ENCODE measurements around the gene FGF12.

The FGF12 gene

DNA sequence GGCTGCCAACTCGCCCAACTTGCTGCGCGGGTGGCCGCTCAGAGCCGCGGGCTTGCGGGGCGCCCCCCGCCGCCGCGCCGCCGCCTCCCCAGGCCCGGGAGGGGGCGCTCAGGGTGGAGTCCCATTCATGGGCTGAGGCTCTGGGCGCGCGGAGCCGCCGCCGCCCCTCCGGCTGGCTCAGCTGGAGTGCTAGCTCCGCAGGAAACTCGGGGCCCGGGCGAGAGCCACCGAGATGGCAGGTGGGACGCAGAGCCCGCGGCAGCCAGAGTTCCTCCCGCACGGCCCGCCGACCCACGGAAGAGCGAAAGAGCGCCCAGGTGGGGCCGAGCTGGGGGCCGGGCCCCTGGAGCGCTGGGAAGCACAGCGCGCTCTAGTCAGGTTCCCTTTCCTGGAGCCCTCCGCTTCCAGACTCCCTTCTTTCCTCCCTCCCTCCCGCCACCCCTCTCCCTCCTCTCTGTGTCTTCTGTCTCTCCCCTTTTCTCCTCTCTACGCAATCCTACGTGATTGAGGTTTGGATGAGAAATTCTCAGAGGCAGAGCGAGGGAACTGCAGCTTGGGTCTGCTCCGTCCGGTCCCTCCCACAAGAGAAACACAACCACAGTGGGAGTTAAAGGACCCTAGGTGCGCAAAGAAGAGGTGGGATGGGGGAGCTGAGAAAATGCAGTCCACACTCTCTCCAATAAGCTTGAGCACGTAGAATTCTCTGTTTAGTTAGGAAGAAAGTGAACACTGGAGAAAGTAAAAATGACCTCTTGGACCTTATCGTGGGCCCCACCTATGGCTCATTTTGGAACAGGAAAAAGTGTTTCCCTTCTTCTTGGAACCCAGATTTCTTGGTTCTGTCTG, 317.3 kb downstream of the FGF12 start:
- no peaks in the 10 kb centered on the region for H3K9me3 ChIP-seq (replicated peaks in 1 of 2; ENCODE audit: control insufficient read depth in 2 of 2, insufficient read depth in 1 of 2, low read depth in 1 of 2, low read length in 2 of 2)
- peak overlapping the region; percentile 19 for H2BK5ac ChIP-seq (ENCODE audit: low read length)
- no peak overlapping the region for H2AK5ac ChIP-seq (ENCODE audit: low read depth, low read length)
- peak overlapping the region; percentile 44 for H2BK120ac ChIP-seq (ENCODE audit: low read depth, low read length)
- peak; percentile 43 for DNase-seq (ENCODE audit: low spot score)
- H3K23ac ChIP-seq (ENCODE audit: low read depth, low read length, poor library complexity): peak overlapping the region; percentile 40
- no peaks in the 10 kb centered on the region for H3K36me3 ChIP-seq (replicated peaks in 1 of 2; ENCODE audit: control insufficient read depth in 2 of 2, insufficient read depth in 2 of 2, low read length in 2 of 2)
- no CpG with 5 or more reads among the region's 53 CpGs for WGBS, 2 donors (ENCODE audit: extremely low coverage in 2 of 2, insufficient read length in 2 of 2, insufficient replicate concordance in 1 of 2)
- no peaks in the 10 kb centered on the region for H3K4me1 ChIP-seq (ENCODE audit: control insufficient read depth in 2 of 2, insufficient read depth in 1 of 2, low read depth in 1 of 2, low read length in 2 of 2)
- H3K9ac ChIP-seq (ENCODE audit: low read depth, low read length, poor library complexity): peak overlapping the region; percentile 10
- H3K14ac ChIP-seq (ENCODE audit: low read length): no peak overlapping the region
- no peak overlapping the region for H4K91ac ChIP-seq (ENCODE audit: low read depth, low read length, poor library complexity)
- peak overlapping the region; percentile 59 for H2BK15ac ChIP-seq (ENCODE audit: low read length)
- no peak overlapping the region for H3K27ac ChIP-seq (replicated peaks; ENCODE audit: low read length)
- H3K4ac ChIP-seq (ENCODE audit: low read length): no peak overlapping the region
- peak overlapping the region; percentile 71 to 94 for H3K4me3 ChIP-seq (ENCODE audit: low read length in 2 of 2)
- no peaks in the 10 kb centered on the region for H3K79me1 ChIP-seq (ENCODE audit: low read depth, low read length)
- H2AFZ ChIP-seq (ENCODE audit: low read length): peak overlapping the region; percentile 99
- H3K4me2 ChIP-seq (ENCODE audit: insufficient read depth, low read length, poor library complexity, severe bottlenecking): peak overlapping the region; percentile 96
- no peak overlapping the region for H4K8ac ChIP-seq (ENCODE audit: low read depth, low read length)
- peak overlapping the region; percentile 76 for H3K18ac ChIP-seq (ENCODE audit: low read length)
- peaks cover 0 to 27% (median 3%) of the 10 kb centered on the region in 3 experiments for H3K27me3 ChIP-seq (ENCODE audit: control insufficient read depth in 3 of 3, insufficient read depth in 3 of 3, low read depth in 1 of 3, low read length in 3 of 3)
- no peak overlapping the region for H2BK12ac ChIP-seq (ENCODE audit: low read length)

GRCh38 chr3:192409201-192409837, 318.0 kb downstream of the FGF12 start:
- peak overlapping the region; percentile 71 to 94 for H3K4me3 ChIP-seq (ENCODE audit: low read length in 2 of 2)
- no peaks in the 10 kb centered on the region for H3K36me3 ChIP-seq (replicated peaks in 1 of 2; ENCODE audit: control insufficient read depth in 2 of 2, insufficient read depth in 2 of 2, low read length in 2 of 2)
- DNase-seq (ENCODE audit: low spot score): peak; percentile 61
- no peak overlapping the region for H3K27ac ChIP-seq (replicated peaks; ENCODE audit: low read length)
- no peaks in the 10 kb centered on the region for H3K9me3 ChIP-seq (replicated peaks in 1 of 2; ENCODE audit: control insufficient read depth in 2 of 2, insufficient read depth in 1 of 2, low read depth in 1 of 2, low read length in 2 of 2)
- H3K79me1 ChIP-seq (ENCODE audit: low read depth, low read length): no peaks in the 10 kb centered on the region
- no CpG with 5 or more reads among the region's 61 CpGs for WGBS, 2 donors (ENCODE audit: extremely low coverage in 2 of 2, insufficient read length in 2 of 2, insufficient replicate concordance in 1 of 2)
- peaks cover 0 to 27% (median 3%) of the 10 kb centered on the region in 3 experiments for H3K27me3 ChIP-seq (ENCODE audit: control insufficient read depth in 3 of 3, insufficient read depth in 3 of 3, low read depth in 1 of 3, low read length in 3 of 3)
- H4K91ac ChIP-seq (ENCODE audit: low read depth, low read length, poor library complexity): no peak overlapping the region
- no peak overlapping the region for H3K4ac ChIP-seq (ENCODE audit: low read length)
- peak overlapping the region; percentile 44 for H2BK120ac ChIP-seq (ENCODE audit: low read depth, low read length)
- H2AFZ ChIP-seq (ENCODE audit: low read length): peak overlapping the region; percentile 99
- H3K18ac ChIP-seq (ENCODE audit: low read length): peak overlapping the region; percentile 76
- H3K4me2 ChIP-seq (ENCODE audit: insufficient read depth, low read length, poor library complexity, severe bottlenecking): peak overlapping the region; percentile 96
- peak overlapping the region; percentile 40 for H3K23ac ChIP-seq (ENCODE audit: low read depth, low read length, poor library complexity)
- peak overlapping the region; percentile 19 for H2BK5ac ChIP-seq (ENCODE audit: low read length)
- no peaks in the 10 kb centered on the region for H3K4me1 ChIP-seq (ENCODE audit: control insufficient read depth in 2 of 2, insufficient read depth in 1 of 2, low read depth in 1 of 2, low read length in 2 of 2)
- H4K8ac ChIP-seq (ENCODE audit: low read depth, low read length): no peak overlapping the region
- H3K14ac ChIP-seq (ENCODE audit: low read length): no peak overlapping the region
- H2BK15ac ChIP-seq (ENCODE audit: low read length): peak overlapping the region; percentile 45
- H2AK5ac ChIP-seq (ENCODE audit: low read depth, low read length): no peak overlapping the region
- peak overlapping the region; percentile 79 for H2BK12ac ChIP-seq (ENCODE audit: low read length)
- H3K9ac ChIP-seq (ENCODE audit: low read depth, low read length, poor library complexity): peak overlapping the region; percentile 89

DNA sequence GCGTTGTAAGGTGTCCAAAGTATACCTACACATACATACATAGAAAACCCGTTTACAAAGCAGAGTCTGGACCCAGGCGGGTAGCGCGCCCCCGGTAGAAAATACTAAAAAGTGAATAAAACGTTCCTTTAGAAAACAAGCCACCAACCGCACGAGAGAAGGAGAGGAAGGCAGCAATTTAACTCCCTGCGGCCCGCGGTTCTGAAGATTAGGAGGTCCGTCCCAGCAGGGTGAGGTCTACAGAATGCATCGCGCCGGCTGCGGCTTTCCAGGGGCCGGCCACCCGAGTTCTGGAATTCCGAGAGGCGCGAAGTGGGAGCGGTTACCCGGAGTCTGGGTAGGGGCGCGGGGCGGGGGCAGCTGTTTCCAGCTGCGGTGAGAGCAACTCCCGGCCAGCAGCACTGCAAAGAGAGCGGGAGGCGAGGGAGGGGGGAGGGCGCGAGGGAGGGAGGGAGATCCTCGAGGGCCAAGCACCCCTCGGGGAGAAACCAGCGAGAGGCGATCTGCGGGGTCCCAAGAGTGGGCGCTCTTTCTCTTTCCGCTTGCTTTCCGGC, 318.6 kb downstream of the FGF12 start:
- Histone ChIP-seq H3K4me2 (ENCODE audit: insufficient read depth, low read length, poor library complexity, severe bottlenecking) (peak overlapping the region; percentile 96), H2AFZ (ENCODE audit: low read length) (peak overlapping the region; percentile 99), H2AK5ac (ENCODE audit: low read depth, low read length) (no peak overlapping the region), H3K14ac (ENCODE audit: low read length) (no peak overlapping the region), H3K27ac (replicated peaks; ENCODE audit: low read length) (no peak overlapping the region), H4K8ac (ENCODE audit: low read depth, low read length) (no peak overlapping the region), H2BK12ac (ENCODE audit: low read length) (no peak overlapping the region), H3K9me3 (replicated peaks in 1 of 2; ENCODE audit: control insufficient read depth in 2 of 2, insufficient read depth in 1 of 2, low read depth in 1 of 2, low read length in 2 of 2) (no peaks in the 10 kb centered on the region), H2BK120ac (ENCODE audit: low read depth, low read length) (no peak overlapping the region), H3K18ac (ENCODE audit: low read length) (peak overlapping the region; percentile 76), H3K36me3 (replicated peaks in 1 of 2; ENCODE audit: control insufficient read depth in 2 of 2, insufficient read depth in 2 of 2, low read length in 2 of 2) (no peaks in the 10 kb centered on the region), H3K4ac (ENCODE audit: low read length) (no peak overlapping the region), H3K27me3 (ENCODE audit: control insufficient read depth in 3 of 3, insufficient read depth in 3 of 3, low read depth in 1 of 3, low read length in 3 of 3) (peaks cover 0 to 27% (median 3%) of the 10 kb centered on the region in 3 experiments), H3K79me1 (ENCODE audit: low read depth, low read length) (no peaks in the 10 kb centered on the region), H3K4me1 (ENCODE audit: control insufficient read depth in 2 of 2, insufficient read depth in 1 of 2, low read depth in 1 of 2, low read length in 2 of 2) (no peaks in the 10 kb centered on the region), H2BK15ac (ENCODE audit: low read length) (peak overlapping the region; percentile 45), H3K23ac (ENCODE audit: low read depth, low read length, poor library complexity) (no peak overlapping the region), H3K4me3 (ENCODE audit: low read length in 2 of 2) (peak overlapping the region; percentile 71 to 94), H3K9ac (ENCODE audit: low read depth, low read length, poor library complexity) (peak overlapping the region; percentile 89), H4K91ac (ENCODE audit: low read depth, low read length, poor library complexity) (no peak overlapping the region), H2BK5ac (ENCODE audit: low read length) (peak overlapping the region; percentile 19)
- no CpG with 5 or more reads among the region's 41 CpGs for WGBS, 2 donors (ENCODE audit: extremely low coverage in 2 of 2, insufficient read length in 2 of 2, insufficient replicate concordance in 1 of 2)
- peak; percentile 33 for DNase-seq (ENCODE audit: low spot score)
